IMR-90 (cell line): ENCODE results near the gene COL23A1. TPM values are rescaled to one million over a fixed set of nuclear protein-coding genes. Genes with fewer than 3 reads are reported as not detected.
A peak's percentile ranks its signal among the peaks of the same experiment; 100 is the strongest.

Source experiments
- ATAC-seq: fragments of 200-7000 bp; cut with Tn5 transposase; 2 replicates; pipeline ENCODE4 v1.9.1; 2020; ENCODE audit warnings: low read depth, mild to moderate bottlenecking, moderate library complexity
- BruUV-seq: library from RNA; stranded (reverse); fragments of 400-500 nt; replicated peaks from 2 replicates; lab custom pipeline; 2021; lab: Mats Ljungman, UMichigan
- CTCF ChIA-PET: fragments of 300-600 bp; formaldehyde crosslinking; extraction: SDS; loops from one replicate; lab custom pipeline; 2021; ENCODE audit warnings: antibody characterized with exemption; lab: Yijun Ruan, JAX
- POLR2A ChIA-PET: fragments of 300-600 bp; sonication (Branson Sonifier 250); formaldehyde crosslinking; loops from one replicate; lab custom pipeline; 2022; ENCODE audit warnings: antibody characterized with exemption; ENCODE audit not compliant: unreplicated experiment; lab: Charles Lee
- DNase-seq: peaks from one replicate; pipeline ENCODE4 v3.0.0; 2013
- H2AFZ ChIP-seq: replicated peaks from 2 replicates; pipeline ENCODE3; 2013; ENCODE audit warnings: low read length, mild to moderate bottlenecking; ENCODE audit not compliant: poor library complexity
- H2AK5ac ChIP-seq: 2 replicates; pipeline ENCODE4 v1.6.1; 2013; ENCODE audit warnings: low read depth, low read length, inconsistent platforms
- H2AK9ac ChIP-seq: replicated peaks from 2 replicates; pipeline ENCODE3; 2013; ENCODE audit warnings: mild to moderate bottlenecking, low read depth, low read length, moderate library complexity; ENCODE audit not compliant: poor library complexity
- H2BK120ac ChIP-seq: 2 replicates; pipeline ENCODE4 v1.6.1; 2013; ENCODE audit warnings: low read depth, low read length, inconsistent platforms
- H2BK15ac ChIP-seq: 3 replicates; pipeline ENCODE4 v1.6.1; 2013; ENCODE audit warnings: low read depth, low read length, inconsistent platforms
- H2BK20ac ChIP-seq: 2 replicates; pipeline ENCODE4 v1.6.1; 2013; ENCODE audit warnings: low read depth, mild to moderate bottlenecking, inconsistent platforms, low read length, moderate library complexity
- H2BK5ac ChIP-seq: 2 replicates; pipeline ENCODE4 v1.6.1; 2013; ENCODE audit warnings: mild to moderate bottlenecking, low read depth, low read length, inconsistent platforms; ENCODE audit not compliant: poor library complexity, severe bottlenecking
- H3K14ac ChIP-seq: replicated peaks from 2 replicates; pipeline ENCODE4 v1.6.1; 2013; ENCODE audit warnings: low read depth, low read length, inconsistent platforms
- H3K18ac ChIP-seq: 2 replicates; pipeline ENCODE4 v1.6.1; 2013; ENCODE audit warnings: low read depth, low read length, control low read depth
- H3K23ac ChIP-seq: 2 replicates; pipeline ENCODE4 v1.6.1; 2013; ENCODE audit warnings: low read depth, low read length, inconsistent platforms
- H3K27ac ChIP-seq: 2 replicates; pipeline ENCODE4 v1.5.1; 2013; ENCODE audit warnings: mild to moderate bottlenecking, control low read depth, low read length; ENCODE audit not compliant: insufficient read depth
- H3K27me3 ChIP-seq: 2 replicates; pipeline ENCODE4 v1.6.1; 2013; ENCODE audit warnings: low read length; ENCODE audit not compliant: control insufficient read depth, insufficient read depth
- H3K36me3 ChIP-seq: 2 replicates; pipeline ENCODE4 v1.6.1; 2013; ENCODE audit warnings: low read length, mixed read lengths; ENCODE audit not compliant: control insufficient read depth, insufficient read depth
- H3K4ac ChIP-seq: 2 replicates; pipeline ENCODE4 v1.6.1; 2013; ENCODE audit warnings: low read depth, low read length, inconsistent platforms
- H3K4me1 ChIP-seq: 2 replicates; pipeline ENCODE4 v1.6.1; 2013; ENCODE audit warnings: low read length, mixed read lengths; ENCODE audit not compliant: control insufficient read depth, insufficient read depth
- H3K4me2 ChIP-seq: 2 replicates; pipeline ENCODE4 v1.6.1; 2013; ENCODE audit warnings: low read depth, mild to moderate bottlenecking, control low read depth, low read length, moderate library complexity
- H3K4me3 ChIP-seq: 2 replicates; pipeline ENCODE4 v1.5.1; 2013; ENCODE audit warnings: low read depth, mild to moderate bottlenecking, control low read depth, low read length, moderate library complexity; ENCODE audit not compliant: insufficient read depth
- H3K56ac ChIP-seq: 2 replicates; pipeline ENCODE4 v1.6.1; 2013; ENCODE audit warnings: low read length, inconsistent platforms; ENCODE audit not compliant: insufficient read depth; ENCODE audit errors: extremely low read depth
- H3K79me1 ChIP-seq, 2 experiments: 2 replicates each; pipeline ENCODE4 v1.6.1; 2013; ENCODE audit warnings: low read length in 2 of 2, inconsistent platforms in 1 of 2, low read depth in 1 of 2
- H3K9ac ChIP-seq: 2 replicates; pipeline ENCODE4 v1.6.1; 2013; ENCODE audit warnings: low read depth, low read length, control low read depth
- H3K9me1 ChIP-seq: 2 replicates; pipeline ENCODE4 v1.6.1; 2013; ENCODE audit warnings: low read length, inconsistent platforms; ENCODE audit not compliant: insufficient read depth
- H3K9me3 ChIP-seq: 2 replicates; pipeline ENCODE4 v1.6.1; 2013; ENCODE audit warnings: low read length; ENCODE audit not compliant: control insufficient read depth, insufficient read depth
- H4K20me1 ChIP-seq: 2 replicates; pipeline ENCODE4 v1.6.1; 2013; ENCODE audit warnings: low read length, inconsistent platforms; ENCODE audit not compliant: insufficient read depth
- H4K5ac ChIP-seq: 2 replicates; pipeline ENCODE4 v1.6.1; 2013; ENCODE audit warnings: mild to moderate bottlenecking, low read depth, low read length, control low read depth
- H4K8ac ChIP-seq, 2 experiments: 2 replicates each; pipeline ENCODE4 v1.6.1; 2013; ENCODE audit warnings: low read depth in 2 of 2, low read length in 2 of 2, control low read depth in 1 of 2, inconsistent platforms in 1 of 2
- H4K91ac ChIP-seq: 2 replicates; pipeline ENCODE4 v1.6.1; 2013; ENCODE audit warnings: low read depth, low read length, inconsistent platforms; ENCODE audit not compliant: insufficient read depth
- FOS ChIP-seq: fragments of 150-350 bp; IDR thresholded peaks from 2 replicates; pipeline ENCODE4 v1.6.1; 2016; ENCODE audit warnings: low read depth, low read length
- MAFK ChIP-seq: IDR thresholded peaks from 2 replicates; pipeline ENCODE4 v1.6.1; 2012; ENCODE audit warnings: low read depth, low read length, improper control_type of control experiment
- NFE2L2 ChIP-seq: fragments of 150-350 bp; IDR thresholded peaks from 2 replicates; pipeline ENCODE4 v1.6.1; 2016; ENCODE audit warnings: low read depth, mild to moderate bottlenecking, low read length
- WGBS, 2 experiments: methylation state at CpG; one replicate each; pipeline versions ENCODE4 v1.1.5 to v1.1.7; 2013; ENCODE audit warnings: missing lambda C conversion rate in 2 of 2; ENCODE audit not compliant: insufficient read length in 1 of 2; ENCODE audit errors: extremely low coverage in 2 of 2; 5-methylcytosine and 5-hydroxymethylcytosine counted together
- dilution Hi-C: fragments of 300-500 bp; cut with HindIII; formaldehyde crosslinking; loops from one replicate; pipeline ENCODE4 v1.14.3; 2018; ENCODE audit warnings: low sequenced_read_pairs; ENCODE audit not compliant: unreplicated experiment
- in situ Hi-C: fragments of 300-500 bp; cut with MboI; formaldehyde crosslinking; loops from 3 replicates; pipeline ENCODE4 v1.14.3; 2019; ENCODE audit warnings: low sequenced_read_pairs, inconsistent platforms, mixed read lengths
- intact Hi-C: fragments of 100-400 bp; cut with micrococcal nuclease; formaldehyde crosslinking; loops from 2 replicates; pipeline ENCODE4 v1.10.0; 2022
- polyA plus RNA-seq, 3 experiments: library from polyadenylated mRNA; depleted of rRNA; stranded (reverse); fragments of >200 nt; gene quantifications; 2 replicates each; pipeline ENCODE4 v1.2.3, GENCODE V29; 2012; ENCODE audit warnings: low replicate concordance in 1 of 3
- total RNA-seq: library from RNA; depleted of rRNA; stranded (reverse); fragments of >200 nt; gene quantifications from 2 replicates; pipeline ENCODE4 v1.2.3, GENCODE V29; 2012

Gene COL23A1
- total and polyA plus RNA-seq, 2 of the 4 experiments (the other 2 are of a cell fraction) = not detected

GRCh38 chr5:178351221-178352034 is 238.8 kb downstream of the COL23A1 start:
- no TSS peak for BruUV-seq
- in situ Hi-C loops (no loop called here), dilution Hi-C loops (no loop called here), intact Hi-C loops (no loop called here)
- ChIA-PET POLR2A (no interaction called here), CTCF (no interaction called here)
- Histone ChIP-seq H3K9ac (no peak overlapping the region), H3K14ac (no peak overlapping the region), H3K36me3 (no peaks in the 10 kb centered on the region), H2AK5ac (no peak overlapping the region), H2AK9ac (no peak overlapping the region), H2BK120ac (no peak overlapping the region), H3K56ac (no peak overlapping the region), H4K20me1 (no peaks in the 10 kb centered on the region), H2BK5ac (no peak overlapping the region), H3K4me3 (no peak overlapping the region), H3K4ac (no peak overlapping the region), H2AFZ (peak overlapping the region; percentile 19), H4K8ac (no peak overlapping the region), H3K27ac (no peak overlapping the region), H3K9me1 (no peaks in the 10 kb centered on the region), H3K79me1 (no peaks in the 10 kb centered on the region), H3K9me3 (peaks cover 22% of the 10 kb centered on the region), H4K91ac (no peak overlapping the region), H3K4me1 (no peaks in the 10 kb centered on the region), H3K27me3 (no peaks in the 10 kb centered on the region), H2BK20ac (no peak overlapping the region), H3K23ac (no peak overlapping the region), H3K4me2 (no peak overlapping the region), H3K18ac (no peak overlapping the region), H2BK15ac (no peak overlapping the region), H4K5ac (no peak overlapping the region)
- no peak for TF ChIP-seq MAFK
- TF ChIP-seq FOS = no peak
- no peak for TF ChIP-seq NFE2L2
- 80% methylated on average over 1 of the region's 18 CpGs; no CpG with 5 or more reads in 1 of the 2 experiments for WGBS, 2 experiments
- DNase-seq (no peak), ATAC-seq (no peak)
